ENCODE results near the gene ADAMTSL2. TPM values are rescaled to one million over a fixed set of nuclear protein-coding genes. Genes with fewer than 3 reads are reported as not detected.

The ADAMTSL2 gene
- total RNA-seq, 1 donor from 2014 or later = 4.7 TPM

GRCh38 chr9:133603135-133603927, 68.8 kb downstream of the ADAMTSL2 start:
- DNase-seq (ENCODE audit: low read depth) = no peak

DNA sequence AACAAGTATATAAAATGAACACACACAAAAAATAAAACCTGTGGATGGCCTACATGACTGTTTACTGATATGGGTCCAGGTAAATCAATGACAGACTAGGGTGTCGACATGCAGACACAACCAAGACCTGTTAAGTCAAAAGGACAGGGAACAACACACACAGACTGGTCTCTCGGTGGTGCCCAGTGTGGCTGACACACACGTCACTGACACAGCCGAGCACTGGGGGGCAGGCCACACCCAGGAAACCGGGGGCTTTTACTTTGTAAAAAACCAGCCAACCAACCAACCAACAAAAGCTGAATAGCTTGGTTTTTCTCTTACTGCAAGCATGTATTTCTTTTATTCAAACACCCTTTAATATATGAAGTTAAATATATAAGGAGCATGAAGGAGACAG, 69.7 kb downstream of the ADAMTSL2 start:
- DNase-seq (ENCODE audit: low read depth) = no peak

GRCh38 chr9:133604856-133605255, 70.4 kb downstream of the ADAMTSL2 start:
- no peak for DNase-seq (ENCODE audit: low read depth)

DNA sequence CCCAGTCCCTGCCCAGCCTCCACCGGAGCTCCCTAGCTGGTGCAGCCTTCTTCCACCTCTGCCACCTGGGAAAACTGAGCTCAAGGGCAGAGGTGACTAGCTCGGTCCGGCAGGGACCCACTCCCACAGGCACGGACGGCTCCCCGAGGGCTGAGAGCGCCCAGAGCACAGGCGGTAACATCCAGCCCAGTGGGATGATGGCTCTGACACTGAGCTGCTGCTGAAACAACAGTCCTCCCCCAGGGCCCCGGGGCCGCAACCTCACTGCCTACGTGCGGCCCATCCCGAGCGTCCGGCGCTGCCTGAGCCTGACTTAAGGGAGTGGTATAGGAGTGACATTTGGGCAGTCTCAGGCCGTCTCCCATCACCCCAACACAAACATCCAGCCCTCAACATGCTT, 70.9 kb downstream of the ADAMTSL2 start:
- no peak for DNase-seq (ENCODE audit: low read depth)

DNA sequence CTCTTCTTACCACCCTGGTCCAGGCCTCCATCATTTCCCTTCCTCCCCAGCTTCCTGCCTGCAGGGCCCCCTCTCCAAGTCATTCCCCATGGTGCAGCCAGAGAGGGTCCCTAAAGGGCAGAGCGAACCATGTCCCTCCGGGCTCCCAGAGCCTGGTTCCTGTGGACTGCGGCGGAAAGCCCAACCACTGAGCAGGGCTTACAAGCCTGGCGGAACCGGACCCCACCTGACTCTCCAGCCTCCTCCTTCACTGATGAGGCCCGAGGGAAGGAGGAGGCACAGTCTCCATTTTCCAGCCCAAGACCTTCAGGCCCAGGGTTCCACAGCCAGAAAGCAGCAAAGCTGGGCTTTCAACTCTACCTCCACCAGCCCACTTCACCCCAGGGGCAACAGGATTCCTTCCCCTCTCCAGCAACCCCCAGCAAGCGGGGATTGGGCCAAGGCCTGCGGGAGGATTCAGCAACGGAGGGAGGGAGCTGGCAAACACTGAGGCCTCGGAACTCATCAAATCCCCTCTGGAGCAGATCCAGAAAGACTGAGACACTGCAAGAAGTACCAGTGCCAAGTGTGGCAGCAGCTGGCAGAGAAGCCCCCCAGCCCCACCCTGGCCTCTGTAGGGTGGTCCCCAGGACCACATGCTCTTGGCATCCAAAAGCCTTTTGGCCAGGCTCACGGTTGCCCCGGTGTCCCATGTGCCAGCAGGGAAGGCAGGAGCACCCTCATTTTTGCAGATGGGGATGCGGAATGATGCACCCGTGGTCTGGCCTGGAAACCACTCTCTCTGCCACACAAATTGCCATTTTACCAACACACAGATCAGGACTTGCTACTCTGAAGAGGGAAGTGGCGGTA, 71.6 kb downstream of the ADAMTSL2 start:
- no peak for DNase-seq (ENCODE audit: low read depth)

GRCh38 chr9:133606708-133607025, 72.2 kb downstream of the ADAMTSL2 start:
- no peak for DNase-seq (ENCODE audit: low read depth)

GRCh38 chr9:133607381-133607780, 72.9 kb downstream of the ADAMTSL2 start:
- DNase-seq (ENCODE audit: low read depth) = no peak

GRCh38 chr9:133607976-133608375, 73.5 kb downstream of the ADAMTSL2 start:
- no peak for DNase-seq (ENCODE audit: low read depth)

DNA sequence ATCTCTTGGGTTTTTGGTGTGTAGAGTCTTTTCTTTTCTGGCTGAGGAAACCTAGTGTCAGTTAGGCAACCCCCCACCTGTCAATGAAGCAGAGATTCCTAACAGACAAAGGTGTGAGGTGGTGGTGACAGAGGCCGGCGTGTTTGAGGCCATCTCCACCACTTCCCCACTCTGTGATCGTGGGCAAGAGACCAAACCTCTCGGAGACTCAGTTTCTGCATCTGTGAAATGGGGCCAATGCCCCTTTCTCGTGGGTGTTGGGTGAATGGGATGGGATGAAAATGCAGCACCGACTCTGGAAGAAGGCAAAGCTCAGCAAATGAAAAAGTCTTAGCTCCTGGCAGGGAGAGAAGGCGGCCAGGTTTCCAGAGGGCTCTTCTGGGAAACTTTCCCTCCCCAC, 73.9 kb downstream of the ADAMTSL2 start:
- no peak for DNase-seq (ENCODE audit: low read depth)

DNA sequence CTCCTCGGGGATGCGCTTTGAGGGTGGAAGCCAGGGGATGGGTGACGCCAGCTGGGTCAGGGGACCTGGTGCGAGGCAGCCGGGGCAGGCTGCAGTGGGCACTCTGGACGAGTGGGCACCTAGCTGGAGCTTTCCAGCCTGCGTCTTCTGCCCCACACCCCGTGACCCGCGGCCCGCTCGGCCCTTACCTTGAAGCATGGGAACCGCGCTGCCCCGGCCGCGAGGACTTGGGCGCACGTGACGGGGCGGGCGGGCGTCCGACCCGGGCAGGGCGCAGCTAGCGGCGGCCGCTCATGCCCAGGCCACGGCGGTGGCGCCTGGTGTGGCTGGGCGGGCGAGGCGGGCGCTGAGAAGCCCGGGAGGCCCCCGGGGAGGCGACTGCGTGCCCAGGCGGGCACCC, 74.4 kb downstream of the ADAMTSL2 start:
- no peak for DNase-seq (ENCODE audit: low read depth)

DNA sequence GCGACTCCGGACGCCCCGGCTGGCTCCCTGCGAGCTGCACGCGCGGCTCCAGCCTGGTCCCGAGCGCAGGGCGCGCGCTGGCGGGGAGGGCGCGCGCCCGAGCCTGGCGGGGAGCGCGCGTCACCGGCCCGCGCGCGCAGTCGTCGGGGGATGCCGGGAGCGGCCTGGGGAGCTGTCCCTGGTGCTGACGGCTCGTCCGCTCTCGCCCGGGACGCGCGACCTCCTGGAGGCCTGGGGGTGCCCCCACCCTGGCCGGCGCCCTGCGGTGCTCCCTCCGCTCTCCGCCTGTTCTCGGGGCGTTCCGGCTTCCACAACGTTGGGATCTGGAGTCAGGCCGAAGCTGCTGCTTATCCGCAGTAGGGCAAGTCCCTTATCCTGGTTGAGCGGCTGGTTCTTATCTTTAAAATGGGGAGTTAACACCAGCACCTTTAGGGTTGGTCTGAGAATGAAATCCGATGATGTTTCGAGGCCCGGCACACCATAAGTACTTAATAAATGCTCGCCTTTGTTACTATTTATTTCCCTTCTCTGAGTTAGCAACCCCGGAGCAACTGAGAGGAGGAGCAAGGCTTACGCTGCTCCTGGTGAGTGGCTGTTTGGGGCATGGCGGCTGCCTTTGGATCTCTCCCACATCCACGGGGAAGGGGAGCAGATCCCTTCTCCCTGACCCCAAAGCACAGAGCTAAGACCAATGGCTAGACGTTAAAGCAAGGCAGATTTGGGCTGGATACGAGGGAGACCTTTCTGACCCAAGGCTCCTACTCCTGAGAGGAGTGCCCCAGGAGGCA, 75.0 kb downstream of the ADAMTSL2 start, which contains the start of gene FAM163B:
FAM163B (minus strand) TSS at position 79 of the 788 bp plus-strand sequence. CDS start 29,166 bp downstream, outside the sequence.
- no peak for DNase-seq (ENCODE audit: low read depth)

- DNase-seq (ENCODE audit: low read depth) = no peak
Observed at GRCh38 chr9:133610845-133611244, 76.3 kb downstream of the ADAMTSL2 start.

- no peak for DNase-seq (ENCODE audit: low read depth)
Observed at GRCh38 chr9:133612051-133612450, 77.5 kb downstream of the ADAMTSL2 start.

DNA sequence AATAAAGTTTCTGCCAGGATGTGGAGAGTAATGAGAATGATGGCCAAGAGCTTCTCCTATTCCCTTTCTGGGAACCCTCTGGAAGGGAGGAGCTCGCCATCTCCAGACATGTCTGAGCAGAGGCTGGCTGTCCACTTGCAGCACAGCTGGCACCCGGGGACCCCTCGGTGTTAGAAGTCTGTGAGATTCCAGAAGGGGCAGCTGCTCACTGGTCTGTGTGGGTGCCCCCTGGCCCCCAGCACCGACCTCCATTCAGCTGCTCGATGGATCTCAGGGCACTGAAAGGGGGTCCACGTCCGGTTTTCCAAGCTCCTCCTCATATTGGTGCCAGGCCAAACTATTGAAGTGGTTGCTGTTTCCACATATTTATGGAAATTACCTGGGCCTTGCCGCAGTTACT, 78.3 kb downstream of the ADAMTSL2 start:
- DNase-seq (ENCODE audit: low read depth) = no peak

DNA sequence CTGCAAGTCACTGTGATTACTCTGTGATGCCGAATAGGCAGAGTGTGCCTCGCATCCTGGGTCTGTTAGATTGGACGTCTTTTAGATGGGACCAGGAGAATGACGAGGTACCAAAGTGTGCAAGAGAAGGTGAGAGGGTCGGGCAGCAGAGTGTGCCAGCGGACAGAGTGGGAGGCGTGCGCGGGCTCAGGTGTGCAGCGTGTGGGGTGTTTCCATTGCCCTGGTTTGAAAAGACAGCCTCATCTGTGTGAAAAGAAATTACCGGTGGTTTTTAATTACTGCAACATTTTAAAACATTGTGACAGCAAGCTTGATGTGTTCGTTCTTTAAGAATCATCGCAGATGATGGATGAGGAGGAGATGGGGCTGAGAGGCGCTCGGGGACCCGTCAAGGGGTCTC, 78.9 kb downstream of the ADAMTSL2 start:
- DNase-seq (ENCODE audit: low read depth) = no peak

- DNase-seq (ENCODE audit: low read depth) = no peak
Observed at GRCh38 chr9:133614056-133614455, 79.6 kb downstream of the ADAMTSL2 start.

DNA sequence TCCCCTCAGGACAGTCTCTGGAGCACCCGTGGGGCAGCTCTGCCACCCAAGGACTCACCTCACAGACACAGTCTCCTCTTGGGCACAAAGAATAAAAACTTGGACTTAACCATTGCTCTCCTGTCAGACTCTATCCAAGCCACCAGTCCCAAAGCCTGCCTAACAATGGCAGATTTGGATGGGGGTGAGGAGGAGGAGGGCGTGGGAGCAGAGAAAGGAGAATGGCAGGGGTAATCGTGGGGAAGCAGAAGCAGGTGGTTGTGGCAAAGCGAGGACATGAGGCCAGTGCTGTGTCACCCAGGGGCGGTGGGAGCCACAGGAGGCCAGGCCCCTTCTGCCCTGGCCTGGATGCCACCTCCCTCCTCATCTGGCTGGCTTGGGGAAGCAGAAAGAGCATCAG, 80.2 kb downstream of the ADAMTSL2 start:
- DNase-seq (ENCODE audit: low read depth) = no peak

DNA sequence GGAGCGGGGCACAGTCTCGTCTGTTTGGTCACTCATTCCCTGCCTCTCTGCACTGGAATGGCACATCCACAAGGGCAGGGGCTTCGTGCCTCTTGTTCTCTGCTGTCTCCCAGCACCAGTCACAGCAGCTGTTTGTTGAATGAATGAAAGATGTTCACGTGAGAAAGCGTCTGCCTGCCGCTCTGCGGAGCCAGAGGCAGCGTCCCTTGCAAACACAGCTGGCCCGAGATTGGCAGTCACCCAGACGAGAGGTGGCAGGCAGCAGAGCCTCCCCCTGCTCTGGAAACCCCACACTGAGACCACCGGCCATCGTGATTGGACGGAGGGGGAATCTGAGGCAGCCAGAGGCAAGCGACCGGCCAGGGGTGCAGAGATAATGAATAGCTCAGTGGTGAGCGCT, 80.7 kb downstream of the ADAMTSL2 start:
- no peak for DNase-seq (ENCODE audit: low read depth)

DNA sequence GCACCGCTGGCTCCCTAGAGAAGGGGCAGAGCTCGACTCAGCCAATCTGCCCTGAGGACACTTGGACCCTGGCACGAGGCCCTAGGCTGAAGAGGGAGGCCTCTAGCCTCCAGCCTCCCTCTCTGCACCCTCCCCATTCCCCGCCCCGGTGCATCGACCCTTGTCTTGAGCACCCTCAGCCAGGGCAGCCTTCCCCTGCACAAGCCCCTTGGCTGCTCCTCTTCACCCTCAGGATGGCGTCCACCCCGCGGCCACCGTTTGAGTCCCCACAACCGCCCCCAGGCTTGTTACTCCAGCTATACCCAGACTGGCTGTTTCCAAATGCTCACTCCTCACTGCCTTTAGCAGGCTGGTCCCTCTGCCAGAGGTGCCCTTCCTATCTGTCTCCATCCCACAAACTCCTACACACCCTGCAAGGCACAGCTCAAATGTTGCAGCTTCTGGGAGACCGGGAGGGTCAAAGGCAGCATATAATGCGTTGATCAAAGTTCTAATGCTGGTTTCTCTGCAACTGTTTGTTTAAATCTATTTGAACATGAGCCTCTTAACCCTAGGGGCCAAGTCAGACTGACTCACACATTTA, 81.2 kb downstream of the ADAMTSL2 start:
- no peak for DNase-seq (ENCODE audit: low read depth)

DNA sequence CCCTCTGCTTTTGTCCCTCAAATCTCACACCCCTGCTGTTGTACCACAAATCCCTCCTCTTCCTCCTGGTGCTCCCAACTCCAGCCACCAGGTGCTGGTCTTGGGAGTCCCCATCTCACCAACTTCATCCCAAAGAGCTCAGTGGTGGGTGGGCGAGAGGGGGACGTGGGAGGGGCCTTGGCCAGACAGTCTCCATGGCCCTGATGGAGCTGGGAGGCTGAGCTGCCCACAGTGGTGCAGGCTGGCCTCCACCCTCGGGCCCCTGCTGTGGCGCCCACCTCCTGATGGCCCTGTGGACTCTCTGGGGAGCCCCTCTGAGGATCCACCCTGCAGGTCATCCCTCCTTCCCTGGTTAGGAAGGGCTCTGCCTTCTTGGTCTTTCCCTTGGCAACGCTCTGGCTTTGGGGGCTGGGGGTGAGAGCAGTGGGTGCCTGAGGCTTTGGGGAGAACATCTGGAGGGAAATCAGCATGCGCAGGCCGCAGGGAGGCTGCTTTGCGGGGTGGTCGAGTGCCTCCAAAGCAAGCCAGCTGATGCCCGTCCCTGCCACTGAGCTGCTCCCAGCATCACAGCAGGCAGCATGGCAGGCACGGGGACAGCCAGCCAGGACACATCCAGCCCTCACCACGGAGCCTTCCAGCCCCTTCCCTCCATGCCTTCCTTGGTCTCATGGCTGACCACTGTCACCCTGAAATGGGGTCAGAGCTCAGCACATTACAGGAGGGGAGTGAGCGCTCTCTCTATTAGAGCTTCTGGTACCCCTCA, 82.3 kb downstream of the ADAMTSL2 start:
- DNase-seq (ENCODE audit: low read depth) = no peak

- DNase-seq (ENCODE audit: low read depth) = no peak
Observed at GRCh38 chr9:133618726-133619125, 84.2 kb downstream of the ADAMTSL2 start.

Measured in myocyte (in vitro differentiated cells).